IMR-90 (cell line): ENCODE data around the gene PANK4. TPM values are rescaled to one million over a fixed set of nuclear protein-coding genes. Genes with fewer than 3 reads are reported as not detected.
A peak's percentile ranks its signal among the peaks of the same experiment; 100 is the strongest.

ENCODE experiments used
- ATAC-seq: fragments of 200-7000 bp; cut with Tn5 transposase; 2 replicates; pipeline ENCODE4 v1.9.1; 2020; ENCODE audit warnings: low read depth, mild to moderate bottlenecking, moderate library complexity
- BruUV-seq: library from RNA; stranded (reverse); fragments of 400-500 nt; replicated peaks from 2 replicates; lab custom pipeline; 2021; lab: Mats Ljungman, UMichigan
- CTCF ChIA-PET: fragments of 300-600 bp; formaldehyde crosslinking; extraction: SDS; loops from one replicate; lab custom pipeline; 2021; ENCODE audit warnings: antibody characterized with exemption; lab: Yijun Ruan, JAX
- POLR2A ChIA-PET: fragments of 300-600 bp; sonication (Branson Sonifier 250); formaldehyde crosslinking; loops from one replicate; lab custom pipeline; 2022; ENCODE audit warnings: antibody characterized with exemption; ENCODE audit not compliant: unreplicated experiment; lab: Charles Lee
- DNase-seq: peaks from one replicate; pipeline ENCODE4 v3.0.0; 2013
- H2AFZ ChIP-seq: replicated peaks from 2 replicates; pipeline ENCODE3; 2013; ENCODE audit warnings: low read length, mild to moderate bottlenecking; ENCODE audit not compliant: poor library complexity
- H2AK5ac ChIP-seq: 2 replicates; pipeline ENCODE4 v1.6.1; 2013; ENCODE audit warnings: low read depth, low read length, inconsistent platforms
- H2AK9ac ChIP-seq: replicated peaks from 2 replicates; pipeline ENCODE3; 2013; ENCODE audit warnings: mild to moderate bottlenecking, low read depth, low read length, moderate library complexity; ENCODE audit not compliant: poor library complexity
- H2BK120ac ChIP-seq: 2 replicates; pipeline ENCODE4 v1.6.1; 2013; ENCODE audit warnings: low read depth, low read length, inconsistent platforms
- H2BK15ac ChIP-seq: 3 replicates; pipeline ENCODE4 v1.6.1; 2013; ENCODE audit warnings: low read depth, low read length, inconsistent platforms
- H2BK20ac ChIP-seq: 2 replicates; pipeline ENCODE4 v1.6.1; 2013; ENCODE audit warnings: low read depth, mild to moderate bottlenecking, inconsistent platforms, low read length, moderate library complexity
- H2BK5ac ChIP-seq: 2 replicates; pipeline ENCODE4 v1.6.1; 2013; ENCODE audit warnings: mild to moderate bottlenecking, low read depth, low read length, inconsistent platforms; ENCODE audit not compliant: poor library complexity, severe bottlenecking
- H3K14ac ChIP-seq: replicated peaks from 2 replicates; pipeline ENCODE4 v1.6.1; 2013; ENCODE audit warnings: low read depth, low read length, inconsistent platforms
- H3K18ac ChIP-seq: 2 replicates; pipeline ENCODE4 v1.6.1; 2013; ENCODE audit warnings: low read depth, low read length, control low read depth
- H3K23ac ChIP-seq: 2 replicates; pipeline ENCODE4 v1.6.1; 2013; ENCODE audit warnings: low read depth, low read length, inconsistent platforms
- H3K27ac ChIP-seq: 2 replicates; pipeline ENCODE4 v1.5.1; 2013; ENCODE audit warnings: mild to moderate bottlenecking, control low read depth, low read length; ENCODE audit not compliant: insufficient read depth
- H3K27me3 ChIP-seq: 2 replicates; pipeline ENCODE4 v1.6.1; 2013; ENCODE audit warnings: low read length; ENCODE audit not compliant: control insufficient read depth, insufficient read depth
- H3K36me3 ChIP-seq: 2 replicates; pipeline ENCODE4 v1.6.1; 2013; ENCODE audit warnings: low read length, mixed read lengths; ENCODE audit not compliant: control insufficient read depth, insufficient read depth
- H3K4ac ChIP-seq: 2 replicates; pipeline ENCODE4 v1.6.1; 2013; ENCODE audit warnings: low read depth, low read length, inconsistent platforms
- H3K4me1 ChIP-seq: 2 replicates; pipeline ENCODE4 v1.6.1; 2013; ENCODE audit warnings: low read length, mixed read lengths; ENCODE audit not compliant: control insufficient read depth, insufficient read depth
- H3K4me2 ChIP-seq: 2 replicates; pipeline ENCODE4 v1.6.1; 2013; ENCODE audit warnings: low read depth, mild to moderate bottlenecking, control low read depth, low read length, moderate library complexity
- H3K4me3 ChIP-seq: 2 replicates; pipeline ENCODE4 v1.5.1; 2013; ENCODE audit warnings: low read depth, mild to moderate bottlenecking, control low read depth, low read length, moderate library complexity; ENCODE audit not compliant: insufficient read depth
- H3K56ac ChIP-seq: 2 replicates; pipeline ENCODE4 v1.6.1; 2013; ENCODE audit warnings: low read length, inconsistent platforms; ENCODE audit not compliant: insufficient read depth; ENCODE audit errors: extremely low read depth
- H3K79me1 ChIP-seq, 2 experiments: 2 replicates each; pipeline ENCODE4 v1.6.1; 2013; ENCODE audit warnings: low read length in 2 of 2, inconsistent platforms in 1 of 2, low read depth in 1 of 2
- H3K9ac ChIP-seq: 2 replicates; pipeline ENCODE4 v1.6.1; 2013; ENCODE audit warnings: low read depth, low read length, control low read depth
- H3K9me1 ChIP-seq: 2 replicates; pipeline ENCODE4 v1.6.1; 2013; ENCODE audit warnings: low read length, inconsistent platforms; ENCODE audit not compliant: insufficient read depth
- H3K9me3 ChIP-seq: 2 replicates; pipeline ENCODE4 v1.6.1; 2013; ENCODE audit warnings: low read length; ENCODE audit not compliant: control insufficient read depth, insufficient read depth
- H4K20me1 ChIP-seq: 2 replicates; pipeline ENCODE4 v1.6.1; 2013; ENCODE audit warnings: low read length, inconsistent platforms; ENCODE audit not compliant: insufficient read depth
- H4K5ac ChIP-seq: 2 replicates; pipeline ENCODE4 v1.6.1; 2013; ENCODE audit warnings: mild to moderate bottlenecking, low read depth, low read length, control low read depth
- H4K8ac ChIP-seq, 2 experiments: 2 replicates each; pipeline ENCODE4 v1.6.1; 2013; ENCODE audit warnings: low read depth in 2 of 2, low read length in 2 of 2, control low read depth in 1 of 2, inconsistent platforms in 1 of 2
- H4K91ac ChIP-seq: 2 replicates; pipeline ENCODE4 v1.6.1; 2013; ENCODE audit warnings: low read depth, low read length, inconsistent platforms; ENCODE audit not compliant: insufficient read depth
- BHLHE40 ChIP-seq: fragments of 150-350 bp; IDR thresholded peaks from 2 replicates; pipeline ENCODE4 v1.6.1; 2016; ENCODE audit warnings: mild to moderate bottlenecking, low read depth, low read length
- CEBPB ChIP-seq: IDR thresholded peaks from 2 replicates; pipeline ENCODE4 v1.6.1; 2012; ENCODE audit warnings: low read depth, low read length, improper control_type of control experiment
- CHD1 ChIP-seq: IDR thresholded peaks from 2 replicates; pipeline ENCODE4 v1.6.1; 2012; ENCODE audit warnings: low read depth, low read length, improper control_type of control experiment
- FOS ChIP-seq: fragments of 150-350 bp; IDR thresholded peaks from 2 replicates; pipeline ENCODE4 v1.6.1; 2016; ENCODE audit warnings: low read depth, low read length
- POLR2A ChIP-seq: IDR thresholded peaks from 2 replicates; pipeline ENCODE4 v1.6.1; 2012; ENCODE audit warnings: mild to moderate bottlenecking, low read depth, low read length
- RAD21 ChIP-seq: IDR thresholded peaks from 2 replicates; pipeline ENCODE4 v1.6.1; 2012; ENCODE audit warnings: low read length, improper control_type of control experiment
- RFX5 ChIP-seq: IDR thresholded peaks from 2 replicates; pipeline ENCODE4 v1.8.0; 2012; ENCODE audit warnings: low read depth, mild to moderate bottlenecking, low read length, moderate library complexity
- WGBS, 2 experiments: methylation state at CpG; one replicate each; pipeline versions ENCODE4 v1.1.5 to v1.1.7; 2013; ENCODE audit warnings: missing lambda C conversion rate in 2 of 2; ENCODE audit not compliant: insufficient read length in 1 of 2; ENCODE audit errors: extremely low coverage in 2 of 2; 5-methylcytosine and 5-hydroxymethylcytosine counted together
- dilution Hi-C: fragments of 300-500 bp; cut with HindIII; formaldehyde crosslinking; loops from one replicate; pipeline ENCODE4 v1.14.3; 2018; ENCODE audit warnings: low sequenced_read_pairs; ENCODE audit not compliant: unreplicated experiment
- in situ Hi-C: fragments of 300-500 bp; cut with MboI; formaldehyde crosslinking; loops from 3 replicates; pipeline ENCODE4 v1.14.3; 2019; ENCODE audit warnings: low sequenced_read_pairs, inconsistent platforms, mixed read lengths
- intact Hi-C: fragments of 100-400 bp; cut with micrococcal nuclease; formaldehyde crosslinking; loops from 2 replicates; pipeline ENCODE4 v1.10.0; 2022
- polyA plus RNA-seq, 3 experiments: library from polyadenylated mRNA; depleted of rRNA; stranded (reverse); fragments of >200 nt; gene quantifications; 2 replicates each; pipeline ENCODE4 v1.2.3, GENCODE V29; 2012; ENCODE audit warnings: low replicate concordance in 1 of 3
- total RNA-seq: library from RNA; depleted of rRNA; stranded (reverse); fragments of >200 nt; gene quantifications from 2 replicates; pipeline ENCODE4 v1.2.3, GENCODE V29; 2012

PANK4 gene
- total and polyA plus RNA-seq, 2 of the 4 experiments (the other 2 are of a cell fraction): 14.0 to 18.5 TPM

DNA sequence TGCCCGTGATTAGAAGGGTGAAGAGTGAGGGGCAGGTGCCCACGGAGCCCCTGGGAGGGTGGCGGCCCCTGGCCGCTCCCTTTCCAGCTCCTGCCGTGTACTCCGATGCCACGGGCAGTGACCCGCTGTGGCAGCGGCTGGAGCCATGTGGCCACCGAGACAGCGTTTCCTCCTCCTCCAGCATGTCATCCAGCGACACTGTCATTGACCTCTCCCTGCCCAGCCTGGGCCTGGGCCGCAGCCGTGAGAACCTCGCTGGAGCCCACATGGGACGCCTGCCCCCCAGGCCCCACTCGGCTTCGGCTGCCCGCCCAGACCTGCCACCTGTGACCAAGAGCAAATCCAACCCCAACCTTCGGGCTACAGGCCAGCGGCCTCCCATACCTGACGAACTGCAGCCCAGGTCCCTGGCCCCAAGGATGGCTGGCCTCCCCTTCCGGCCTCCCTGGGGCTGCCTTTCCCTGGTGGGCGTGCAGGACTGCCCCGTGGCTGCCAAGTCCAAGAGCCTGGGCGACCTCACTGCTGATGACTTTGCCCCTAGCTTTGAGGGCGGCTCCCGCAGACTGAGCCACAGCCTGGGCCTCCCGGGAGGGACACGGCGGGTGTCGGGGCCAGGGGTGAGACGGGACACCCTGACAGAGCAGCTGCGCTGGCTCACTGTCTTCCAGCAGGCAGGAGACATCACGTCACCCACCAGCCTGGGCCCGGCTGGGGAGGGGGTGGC, 22.0 kb downstream of the PANK4 start:
- no peak overlapping the region for H3K18ac ChIP-seq
- no peak overlapping the region for H3K23ac ChIP-seq
- H4K5ac ChIP-seq: no peak overlapping the region
- 67% methylated on average over 19 of the region's 36 CpGs; no CpG with 5 or more reads in 1 of the 2 experiments for WGBS, 2 experiments
- no peak overlapping the region for H3K27ac ChIP-seq
- no peak overlapping the region for H3K56ac ChIP-seq
- no peaks in the 10 kb centered on the region for H3K9me3 ChIP-seq
- no peak overlapping the region for H3K4me3 ChIP-seq
- no peak overlapping the region for H4K91ac ChIP-seq
- H3K4ac ChIP-seq: no peak overlapping the region
- intact Hi-C loops (no loop called here), dilution Hi-C loops (no loop called here), in situ Hi-C loops (no loop called here)
- POLR2A ChIA-PET: no interaction called here
- peak; percentile 18 for ATAC-seq
- peaks cover 2% of the 10 kb centered on the region; the same call in 1 of the 2 replicates for H3K4me1 ChIP-seq
- H2BK15ac ChIP-seq: no peak overlapping the region
- H4K8ac ChIP-seq: no peak overlapping the region
- H3K27me3 ChIP-seq: peaks cover 12% of the 10 kb centered on the region; the same call in 1 of the 2 replicates
- DNase-seq: no peak
- peaks cover 3% of the 10 kb centered on the region; the same call in 1 of the 2 replicates for H4K20me1 ChIP-seq
- H3K14ac ChIP-seq: no peak overlapping the region
- no peak overlapping the region for H2AK5ac ChIP-seq
- no peak for TF ChIP-seq RAD21
- TF ChIP-seq FOS: no peak
- TF ChIP-seq CEBPB: no peak
- no peak for TF ChIP-seq RFX5
- no peak for TF ChIP-seq BHLHE40
- TF ChIP-seq POLR2A: no peak
- no peak for TF ChIP-seq CHD1
- BruUV-seq: no TSS peak
- CTCF ChIA-PET: no interaction called here
- no peak overlapping the region for H3K9ac ChIP-seq
- H2BK120ac ChIP-seq: no peak overlapping the region
- peaks cover 8% of the 10 kb centered on the region for H3K36me3 ChIP-seq
- no peak overlapping the region for H2BK20ac ChIP-seq
- no peak overlapping the region for H2BK5ac ChIP-seq
- H3K4me2 ChIP-seq: no peak overlapping the region
- no peak overlapping the region for H2AK9ac ChIP-seq
- no peaks in the 10 kb centered on the region for H3K79me1 ChIP-seq
- no peaks in the 10 kb centered on the region for H3K9me1 ChIP-seq
- H2AFZ ChIP-seq: no peak overlapping the region
